Limb (tissue), 2 donors: Measurements from ENCODE around the gene ATP1B1.
A peak's percentile ranks its signal among the peaks of the same experiment; 100 is the strongest.

ENCODE experiments used
- DNase-seq, 2 donors: peaks; one replicate each; pipeline ENCODE4 v3.0.0-alpha.2; 2016; ENCODE audit errors: extremely low spot score in 2 of 2

ATP1B1 gene

DNA sequence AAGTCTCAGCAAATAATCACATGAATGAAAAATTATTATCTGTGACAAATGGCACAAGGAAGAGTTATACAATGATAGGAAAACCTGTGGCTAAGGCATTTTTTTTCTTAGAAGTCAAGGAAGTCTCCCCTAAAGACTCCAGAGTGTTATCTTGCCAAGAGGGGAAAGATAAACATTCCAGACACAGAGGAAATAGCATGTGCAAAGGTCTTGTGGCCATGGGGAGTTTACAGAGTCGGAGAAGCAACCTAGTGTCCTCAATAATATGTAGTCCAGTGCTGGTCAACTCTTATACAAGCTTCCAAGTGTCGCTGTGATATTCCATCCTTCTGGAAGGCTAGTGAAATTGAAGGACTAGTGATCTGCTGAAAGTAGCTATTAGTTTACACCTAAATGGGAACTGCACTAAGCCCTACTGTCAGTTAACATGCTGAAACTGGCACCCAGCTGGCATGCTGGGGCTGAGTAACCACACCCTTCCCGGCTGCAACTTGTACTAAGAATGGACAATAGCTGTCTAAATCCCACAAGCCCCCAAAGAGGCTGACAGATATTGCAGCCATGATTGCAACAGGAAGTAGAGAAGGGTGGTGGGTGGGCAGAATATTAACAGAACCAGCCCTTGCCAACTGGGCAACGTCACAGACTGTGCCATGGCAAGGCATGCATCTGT lies 11.5 kb upstream of the ATP1B1 start:
- DNase-seq = no peak

DNA sequence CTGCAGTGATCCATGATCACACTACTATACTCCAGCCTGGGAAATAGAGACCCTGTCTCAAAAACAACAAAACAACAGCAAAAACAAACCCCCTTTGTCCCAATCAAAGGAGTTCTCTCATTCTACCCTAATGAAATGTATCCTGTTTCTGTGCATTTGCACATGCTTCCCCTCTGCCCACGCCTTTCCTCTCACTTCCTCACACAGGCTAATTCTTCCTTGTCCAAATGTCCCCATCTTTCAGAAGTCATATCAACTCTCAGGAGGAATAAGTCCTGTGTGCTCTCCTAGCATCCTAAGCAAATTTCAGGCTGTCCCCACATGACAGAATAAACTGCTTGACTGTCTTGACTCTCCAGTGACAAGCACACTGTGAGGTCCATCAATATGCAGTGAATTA lies 8.1 kb upstream of the ATP1B1 start:
- no peak for DNase-seq

DNA sequence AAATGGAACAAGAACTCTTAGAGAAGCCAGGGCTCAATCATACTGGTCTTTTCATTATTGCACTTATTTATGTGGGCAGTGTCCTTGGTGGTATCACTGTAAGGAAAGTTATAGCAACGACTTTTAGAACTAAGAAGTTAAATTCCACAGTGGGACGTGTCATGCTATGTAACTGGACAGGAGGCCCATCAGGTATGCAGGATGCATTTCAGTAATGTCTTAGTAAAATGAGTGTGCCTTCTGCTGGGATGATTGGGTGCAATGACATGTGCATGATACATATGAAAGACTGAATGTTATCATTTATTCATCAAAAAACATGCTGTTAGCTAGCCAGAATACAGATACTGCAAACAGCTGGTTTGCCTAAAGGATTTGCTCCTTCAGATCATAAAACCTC lies 6.9 kb upstream of the ATP1B1 start:
- no peak for DNase-seq

DNA sequence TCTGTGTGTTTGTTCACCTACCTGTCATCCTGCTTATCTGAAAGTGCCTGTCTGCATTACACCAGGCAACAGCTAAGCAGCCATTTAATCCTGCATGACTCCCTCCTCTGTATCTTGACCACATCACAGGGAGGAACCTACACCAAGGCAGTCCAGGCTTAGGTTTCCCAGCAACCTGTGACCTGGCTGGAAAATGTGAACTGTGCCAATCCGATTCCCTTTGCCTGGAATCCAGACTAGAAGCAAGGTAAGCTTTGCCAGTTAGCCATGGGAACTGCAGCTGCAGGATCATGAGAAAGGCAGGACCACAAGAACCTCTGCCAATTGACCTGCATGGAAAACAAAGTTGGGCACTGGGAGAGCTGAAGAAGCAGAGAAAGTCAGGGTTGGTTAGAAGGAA lies 6.3 kb upstream of the ATP1B1 start:
- no peak for DNase-seq

DNA sequence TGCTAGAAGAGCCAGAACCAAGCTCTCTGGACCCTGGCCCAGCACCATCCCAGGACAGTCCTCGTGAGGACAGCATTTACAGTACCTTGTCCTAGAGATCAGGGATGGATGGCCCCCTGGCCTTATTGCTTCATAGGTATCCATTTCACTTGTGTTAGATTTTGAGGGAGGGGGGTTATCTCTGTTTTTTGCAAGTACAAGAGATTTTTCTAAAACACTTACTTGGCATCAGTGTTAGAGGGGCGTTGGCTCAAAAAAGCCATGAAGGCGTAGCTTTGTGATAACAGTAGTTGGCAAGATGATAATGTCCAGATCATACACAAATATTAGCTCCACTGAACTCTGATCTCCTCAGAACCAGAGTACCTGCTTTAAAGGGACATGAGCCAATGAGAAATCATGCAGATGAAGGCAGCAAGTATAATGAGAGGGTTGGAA lies 5.8 kb upstream of the ATP1B1 start:
- DNase-seq = no peak

DNA sequence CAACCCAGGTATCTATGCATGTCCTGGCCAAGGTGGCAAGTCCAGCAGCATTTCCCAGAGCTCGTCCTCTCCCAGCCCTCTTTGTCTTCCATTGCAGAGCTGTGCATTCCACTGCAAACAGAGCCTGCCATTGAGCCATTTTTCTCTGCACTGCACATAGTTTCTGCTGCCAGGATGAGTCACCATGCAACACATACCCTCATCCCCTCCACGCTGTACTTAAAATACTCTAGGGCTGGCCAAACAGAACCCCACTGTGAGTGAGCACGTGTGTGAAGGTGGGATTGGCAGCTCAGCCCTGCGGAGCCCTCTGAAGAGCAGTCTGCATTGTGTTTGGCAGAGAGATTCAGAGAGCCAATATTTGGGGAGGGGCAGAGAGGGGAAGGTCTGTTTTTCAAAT lies 3.9 kb upstream of the ATP1B1 start:
- DNase-seq = peak in 1 of 2 donors; percentile 35

DNA sequence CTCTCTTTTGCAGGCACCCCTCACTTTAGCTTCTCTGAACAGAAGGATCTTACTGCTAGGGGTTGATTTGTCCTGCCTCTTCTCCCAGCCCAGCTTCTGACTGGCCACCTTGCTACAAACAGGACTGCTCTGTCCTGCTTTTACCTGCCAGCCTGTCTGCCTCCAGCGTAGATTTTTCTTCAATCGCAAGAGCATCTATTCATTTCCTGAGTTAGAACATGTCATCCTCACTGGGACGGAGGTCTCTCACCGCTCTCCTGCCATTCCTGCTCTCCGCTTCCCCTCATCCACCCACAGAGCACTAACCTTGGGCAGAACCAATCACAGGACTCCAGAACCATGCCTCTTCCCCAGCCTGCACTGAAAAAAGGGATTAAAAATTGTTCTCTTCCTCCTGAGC lies 3.5 kb upstream of the ATP1B1 start:
- no peak for DNase-seq

DNA sequence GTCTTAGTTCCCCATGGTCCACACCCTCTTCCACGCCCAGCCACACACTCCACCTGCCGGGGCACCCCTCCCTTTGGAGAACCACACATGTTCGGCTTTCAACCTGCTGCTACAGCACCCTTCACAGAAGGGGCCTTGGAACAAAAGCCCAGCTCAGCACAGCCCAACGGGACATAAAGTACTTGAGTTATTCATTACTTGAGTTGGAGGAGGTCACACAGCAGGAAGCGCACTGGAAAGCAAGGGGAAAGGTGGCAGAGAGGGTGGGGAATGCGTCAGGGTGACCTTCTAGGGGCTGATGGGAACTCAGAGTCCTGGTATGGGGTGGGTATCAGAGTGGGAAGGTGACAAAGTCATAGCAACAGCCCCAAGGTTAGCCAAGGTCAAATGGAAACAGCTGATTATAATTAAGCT lies 3.0 kb upstream of the ATP1B1 start:
- DNase-seq = no peak

DNA sequence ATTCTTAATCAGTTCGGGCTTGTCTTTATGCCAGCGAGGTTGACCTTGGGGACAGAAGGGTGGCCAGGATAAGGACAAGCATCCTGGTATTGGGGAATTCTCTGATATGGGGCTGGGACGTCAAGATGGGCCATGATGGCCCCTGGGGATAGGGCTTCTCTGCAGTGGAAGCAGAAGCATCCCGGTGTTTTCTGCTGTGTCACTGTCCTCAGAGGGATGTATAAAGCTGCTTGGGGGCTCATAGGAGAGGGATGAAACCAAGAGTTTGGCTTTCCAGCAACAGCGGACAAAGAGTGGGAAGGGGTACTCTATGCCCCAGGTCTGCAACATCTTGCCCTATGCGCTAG lies 1.4 kb upstream of the ATP1B1 start:
- DNase-seq = no peak

DNA sequence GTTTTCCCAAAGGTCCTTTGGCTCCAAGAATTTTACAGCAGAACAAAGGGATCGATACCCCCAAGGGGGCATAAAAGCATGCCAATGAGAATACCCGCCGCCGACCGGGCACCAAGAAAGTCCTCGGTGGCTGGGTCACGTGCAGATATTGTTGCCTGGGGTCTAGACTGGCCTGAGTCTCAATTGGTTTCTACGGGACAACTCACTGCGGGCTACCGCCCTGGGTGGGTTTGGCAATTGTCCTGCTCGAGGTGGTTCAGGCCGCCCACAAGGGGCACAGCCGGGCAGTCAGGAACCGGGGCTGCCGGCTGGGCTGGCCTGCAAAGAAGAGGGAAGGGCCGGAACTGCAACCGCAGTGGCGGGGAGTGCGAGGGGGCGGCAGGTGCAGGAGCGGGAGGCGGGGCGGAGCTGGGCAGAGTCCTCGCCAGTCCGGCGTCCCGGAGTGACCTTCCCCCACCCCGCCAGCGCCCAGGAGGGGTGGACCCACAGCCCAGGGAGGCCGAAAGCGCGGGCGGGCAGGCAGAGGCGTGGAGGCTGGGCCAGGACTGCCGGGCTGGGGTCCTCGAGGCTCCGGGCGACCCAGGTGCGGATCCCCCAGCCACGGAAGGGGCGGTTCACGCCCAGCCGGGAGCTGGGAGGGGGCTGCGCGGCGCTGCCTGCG lies 926 bp upstream of the ATP1B1 start:
- peak in 1 of 2 donors; percentile 42 for DNase-seq

DNA sequence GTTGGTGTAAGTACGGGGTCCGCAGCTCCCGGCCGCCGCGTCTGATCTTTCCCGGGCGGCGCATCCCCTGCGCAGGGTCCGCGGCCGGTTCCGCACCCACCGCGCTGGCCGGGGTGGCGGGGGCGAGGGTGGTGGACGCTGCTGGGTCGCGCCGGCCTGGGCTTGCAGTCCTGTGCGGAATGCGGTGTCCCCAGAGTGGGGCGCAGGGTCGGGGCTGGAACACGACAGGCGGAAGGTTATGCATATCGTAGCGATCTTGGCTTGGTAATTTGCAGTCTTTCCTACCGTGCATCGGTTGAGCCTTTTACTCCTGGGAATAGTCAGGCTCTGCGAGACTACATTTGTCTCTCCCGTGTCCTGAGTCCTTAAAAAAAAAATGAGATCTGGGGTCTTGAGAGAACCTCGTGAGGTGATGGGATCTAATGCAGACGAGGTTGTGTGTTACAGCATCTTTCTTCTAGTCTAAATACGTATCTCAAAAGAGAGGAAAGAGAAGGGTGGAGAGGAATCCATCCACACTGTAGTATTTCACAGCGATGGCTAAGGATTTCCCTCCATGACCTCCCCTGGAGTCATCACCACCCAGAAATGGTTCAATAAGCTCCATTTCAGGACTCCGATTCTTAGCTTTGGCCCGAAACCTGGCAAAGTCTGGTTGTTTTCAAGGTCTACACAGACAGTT lies 572 bp downstream of the ATP1B1 start:
- no peak for DNase-seq

DNA sequence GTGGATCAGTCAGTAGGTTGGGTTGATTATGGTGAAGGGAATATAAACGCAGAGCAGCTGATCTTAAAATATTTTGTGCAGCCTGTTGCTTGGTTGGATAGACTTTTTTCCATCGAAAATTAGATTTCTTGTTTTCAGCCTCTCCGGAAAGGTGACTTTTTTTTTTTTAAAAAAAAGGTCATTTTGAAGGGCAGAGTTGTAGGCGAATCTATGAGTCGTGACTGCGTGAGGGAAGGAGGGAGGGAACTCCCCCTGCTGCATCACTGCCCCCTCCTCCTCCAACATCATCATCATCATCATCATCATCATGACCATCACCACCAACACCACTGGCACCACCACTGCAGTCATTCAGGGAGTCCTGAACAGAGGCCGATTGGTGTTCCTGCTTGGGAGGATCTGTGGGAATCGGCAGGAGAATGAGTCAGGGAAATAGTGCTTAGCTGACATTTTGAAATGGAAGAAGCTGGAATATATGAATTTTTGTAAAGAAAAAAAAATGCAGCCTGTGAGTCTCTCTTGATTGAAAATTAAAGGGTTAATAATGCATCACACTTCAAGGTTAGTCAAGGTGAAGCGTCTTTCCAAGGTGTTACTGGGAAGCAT lies 1.2 kb downstream of the ATP1B1 start:
- DNase-seq = no peak

DNA sequence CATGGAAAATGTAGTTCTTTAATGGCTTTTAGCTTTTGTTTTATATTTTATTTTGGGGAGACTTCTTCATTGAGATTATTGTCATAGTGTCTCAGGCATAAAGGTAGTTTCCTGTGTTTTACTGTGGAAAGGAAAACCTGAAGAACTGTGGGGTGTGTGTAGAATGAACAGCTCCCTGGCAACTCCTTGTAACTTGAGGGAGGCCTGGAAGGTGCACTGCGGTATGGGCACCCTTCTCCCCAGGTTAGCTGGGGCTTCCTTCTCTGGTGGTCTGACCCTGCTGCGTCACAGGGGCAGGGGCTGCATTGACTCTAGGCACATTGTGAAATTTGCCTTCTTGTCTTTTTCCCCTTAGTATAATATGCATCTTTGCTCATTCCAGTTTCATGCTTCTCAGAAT lies 1.7 kb downstream of the ATP1B1 start:
- DNase-seq = no peak

DNA sequence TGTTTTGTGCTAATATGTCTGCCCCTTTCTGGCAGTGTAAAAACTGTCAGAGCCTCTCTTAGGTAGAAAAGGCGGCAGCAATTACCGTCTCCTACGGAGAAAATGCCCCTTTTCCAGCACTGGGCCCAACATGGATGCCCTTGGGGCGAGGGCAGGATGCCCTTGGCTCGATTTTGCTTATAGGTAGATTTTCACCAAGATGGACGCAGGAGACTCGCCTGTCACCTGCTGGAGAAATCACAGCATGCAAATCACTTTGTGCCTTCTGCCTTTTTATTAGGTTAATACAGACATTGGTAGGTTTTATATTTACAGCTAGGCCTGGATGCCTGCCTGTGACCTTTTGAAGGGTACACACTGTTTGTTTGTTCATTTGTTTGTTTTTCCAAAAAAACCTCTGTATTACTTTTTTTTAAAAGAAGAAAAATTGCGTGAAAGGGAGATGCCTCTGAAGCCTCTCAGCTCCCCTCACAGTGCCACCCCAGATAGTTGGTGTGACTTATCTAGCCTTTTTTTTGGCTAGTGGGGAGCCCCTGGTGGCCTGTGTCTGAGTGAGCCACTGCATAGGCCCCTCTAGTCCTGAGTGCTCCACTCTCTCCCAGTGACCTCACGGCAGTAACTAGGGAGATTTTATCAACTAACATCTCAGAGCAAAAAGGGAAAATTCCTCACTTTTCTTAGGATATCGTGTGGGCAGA lies 2.5 kb downstream of the ATP1B1 start:
- no peak for DNase-seq

DNA sequence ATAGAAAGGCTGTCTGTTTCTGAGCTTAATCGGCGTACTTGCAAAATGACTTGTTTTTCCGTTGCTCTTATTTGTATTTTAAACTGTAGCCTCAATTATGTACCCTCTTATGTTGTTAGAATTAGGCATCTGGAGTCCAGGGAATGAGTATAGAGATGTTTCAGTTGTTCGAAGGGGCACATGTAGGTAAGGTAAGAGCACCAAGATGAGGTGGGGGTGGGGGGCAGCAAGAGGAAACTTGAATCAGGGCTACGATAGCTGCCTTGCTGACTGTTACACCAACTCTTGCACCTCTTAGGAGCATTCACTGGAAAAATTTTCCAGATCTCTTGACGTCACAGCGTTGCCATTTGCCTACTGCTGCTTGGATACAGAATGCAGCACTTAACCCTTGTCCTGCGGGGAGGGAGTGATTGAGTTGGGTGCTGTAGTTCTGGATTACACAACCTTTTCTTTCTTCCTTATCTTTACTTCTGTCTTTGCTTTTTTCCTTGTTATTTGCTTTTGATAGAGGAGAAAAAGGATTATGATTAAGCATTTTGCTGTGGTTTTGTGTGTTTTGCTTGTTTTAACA lies 3.2 kb downstream of the ATP1B1 start:
- DNase-seq = no peak

DNA sequence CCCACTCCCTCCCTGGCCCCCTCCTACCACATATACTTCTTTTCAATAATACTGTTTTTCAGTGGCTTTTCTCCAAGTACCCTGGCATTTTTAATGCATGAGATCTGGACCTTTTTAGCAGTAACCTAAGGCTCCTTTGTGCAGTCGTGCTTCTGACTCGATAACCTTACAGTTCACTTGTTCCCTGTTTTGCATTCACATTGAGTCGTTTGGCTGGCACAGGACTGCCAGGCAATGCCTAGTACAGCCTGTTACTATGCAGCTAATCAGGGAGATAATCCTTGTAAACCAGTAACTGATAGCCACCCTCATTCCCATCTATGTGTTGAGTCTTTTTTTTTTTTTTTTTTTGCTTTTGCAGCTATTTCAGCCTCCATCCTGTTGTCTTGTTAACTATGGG lies 3.7 kb downstream of the ATP1B1 start:
- no peak for DNase-seq

DNA sequence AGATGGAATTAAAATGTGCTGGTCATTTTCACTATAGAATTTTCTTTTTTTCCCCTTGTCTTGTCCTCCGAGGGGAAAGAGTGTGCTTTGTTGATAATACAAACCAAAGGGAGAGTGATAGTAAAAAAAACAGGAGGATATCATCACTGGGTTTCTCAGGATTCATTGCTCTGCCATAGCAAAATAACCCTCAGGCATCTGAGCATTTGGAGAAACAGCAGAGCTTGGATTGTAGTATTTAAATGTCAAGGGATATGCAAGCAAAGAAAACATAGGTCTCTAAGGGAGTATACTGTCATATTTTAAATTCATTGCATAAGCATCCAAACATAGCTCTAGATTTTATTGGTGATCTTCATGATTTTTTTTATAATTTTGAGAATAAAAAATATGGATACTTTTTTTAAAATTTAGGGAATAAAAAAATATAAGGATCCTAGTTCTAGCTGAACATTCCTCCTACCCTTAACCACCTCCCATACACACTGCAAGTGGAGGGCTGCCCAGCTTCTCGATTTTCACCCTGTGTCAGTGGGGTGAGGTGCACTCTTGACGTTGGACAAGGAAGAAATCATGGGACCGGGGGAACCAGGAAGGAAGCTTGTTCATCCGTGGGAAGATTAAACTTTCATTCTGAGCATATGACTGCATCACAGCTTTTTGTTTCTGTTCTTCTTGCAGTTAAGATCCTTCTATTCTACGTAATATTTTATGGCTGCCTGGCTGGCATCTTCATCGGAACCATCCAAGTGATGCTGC lies 4.4 kb downstream of the ATP1B1 start:
- no peak for DNase-seq

DNA sequence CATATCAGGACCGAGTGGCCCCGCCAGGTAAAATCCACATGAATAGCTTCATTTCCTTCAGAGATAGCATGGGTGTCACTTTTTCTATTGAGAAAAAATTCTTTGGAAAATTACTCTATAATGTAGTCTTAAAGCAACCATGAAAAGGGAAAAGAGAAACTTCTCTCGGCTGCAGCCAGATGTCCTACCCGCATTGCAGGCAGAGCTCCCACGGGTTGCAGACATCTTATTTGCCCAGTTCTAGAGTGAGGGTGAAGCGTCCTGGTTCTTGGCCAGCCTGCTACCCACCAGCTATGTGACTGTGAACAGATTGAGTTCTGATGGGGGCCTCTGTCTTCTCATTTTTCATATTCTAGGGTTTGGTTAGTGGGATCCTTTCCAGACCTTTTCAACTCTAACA lies 5.0 kb downstream of the ATP1B1 start:
- DNase-seq = no peak

DNA sequence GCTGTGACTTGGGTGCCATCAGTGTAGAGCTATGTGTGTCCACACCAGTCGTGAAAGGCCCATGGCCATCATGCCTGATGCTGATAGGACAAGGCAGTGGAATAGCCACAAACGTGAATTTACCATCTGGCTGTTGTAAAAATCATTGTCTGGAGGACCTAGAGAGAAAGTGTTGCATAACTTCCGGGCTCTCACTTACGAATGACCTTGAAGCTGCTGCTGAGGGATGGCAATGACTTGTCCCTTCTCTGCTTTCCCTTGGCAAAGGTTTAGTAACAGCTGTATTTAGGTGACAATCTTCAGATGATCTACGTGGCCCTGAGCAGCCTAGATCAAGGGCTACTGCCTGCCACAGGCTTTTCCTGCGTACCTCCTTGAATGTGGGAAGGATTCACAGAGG lies 5.8 kb downstream of the ATP1B1 start:
- DNase-seq = no peak

DNA sequence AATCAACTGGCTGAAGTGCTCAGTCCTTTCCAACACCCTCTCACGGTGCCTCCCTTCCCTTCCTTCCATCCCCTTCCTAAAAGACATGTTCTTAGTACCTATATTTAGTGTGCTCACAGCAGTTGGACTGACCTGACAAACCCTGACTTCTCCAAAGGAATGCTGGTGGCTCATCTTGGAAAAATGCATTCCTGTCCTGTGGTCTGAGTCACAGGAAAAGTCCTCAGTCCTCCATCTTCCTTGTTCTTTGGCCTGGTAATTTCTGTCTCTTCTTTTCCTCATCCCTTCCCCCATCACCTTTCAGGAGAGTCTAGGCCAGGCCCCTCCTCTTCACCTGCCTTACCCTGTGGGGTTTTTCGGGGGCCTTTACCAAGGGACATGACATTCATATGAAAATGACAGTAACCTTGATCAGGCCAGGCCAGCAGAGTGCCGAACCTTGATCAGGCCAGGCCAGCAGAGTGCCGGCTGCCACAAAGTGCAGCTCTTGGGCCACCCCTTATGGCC lies 7.2 kb downstream of the ATP1B1 start:
- DNase-seq = no peak
